SJCRH30 (cell line): ENCODE data around the gene OR52E5. TPM values are rescaled to one million over a fixed set of nuclear protein-coding genes. Genes with fewer than 3 reads are reported as not detected.
A peak's percentile ranks its signal among the peaks of the same experiment; 100 is the strongest.

ENCODE experiments used
- DNase-seq, 2 experiments: peaks; one replicate each; pipeline ENCODE4 v3.0.0-alpha.2; 2015 to 2020
- H3K27ac ChIP-seq: fragments of 250-450 bp; sonication (Bioruptor Pico); 2 replicates; pipeline ENCODE4 v1.5.1; 2020; ENCODE audit warnings: mild to moderate bottlenecking, moderate library complexity
- H3K27me3 ChIP-seq: fragments of 250-450 bp; sonication (Bioruptor Pico); 2 replicates; pipeline ENCODE4 v1.5.1; 2020; ENCODE audit warnings: mild to moderate bottlenecking, moderate library complexity
- H3K36me3 ChIP-seq: fragments of 250-450 bp; sonication (Bioruptor Pico); 2 replicates; pipeline ENCODE4 v1.5.1; 2020; ENCODE audit warnings: mild to moderate bottlenecking, moderate library complexity
- H3K4me1 ChIP-seq: fragments of 250-450 bp; sonication (Bioruptor Pico); 2 replicates; pipeline ENCODE4 v1.5.1; 2020; ENCODE audit warnings: mild to moderate bottlenecking, moderate library complexity
- H3K4me3 ChIP-seq: fragments of 250-450 bp; sonication (Bioruptor Pico); 2 replicates; pipeline ENCODE4 v1.5.1; 2020; ENCODE audit warnings: mild to moderate bottlenecking, moderate library complexity
- H3K9me3 ChIP-seq: fragments of 250-450 bp; sonication (Bioruptor Pico); replicated peaks from 2 replicates; pipeline ENCODE4 v1.5.1; 2020; ENCODE audit warnings: mild to moderate bottlenecking, moderate library complexity
- total RNA-seq: library from RNA; depleted of rRNA; stranded (reverse); fragments of >200 nt; shearing (Covaris generic); gene quantifications from 2 replicates; pipeline ENCODE4 v1.2.3, GENCODE V29; 2014; rRNA removed

Gene OR52E5
- not detected in 2 replicates for total RNA-seq

- no peak within 1 kb of the TSS for H3K4me3 ChIP-seq
- peaks cover 12% of the 10 kb centered on the region; the same call in 1 of the 2 replicates for H3K27me3 ChIP-seq
These were observed at the start of gene OR52E5 for GRCh38 chr11:5892908-5893307. Gene OR52E5, plus strand, starts transcription at chr11:5893208. Its CDS starts 7,569 bp downstream, at chr11:5900777.

GRCh38 chr11:5846701-5847100 is 46.3 kb upstream of the OR52E5 start:
- no peak overlapping the region for H3K4me3 ChIP-seq
- no peak for DNase-seq
- H3K36me3 ChIP-seq = no peaks in the 10 kb centered on the region
- H3K27me3 ChIP-seq = no peaks in the 10 kb centered on the region
- no peaks in the 10 kb centered on the region for H3K9me3 ChIP-seq
- H3K27ac ChIP-seq = no peak overlapping the region
- no peaks in the 10 kb centered on the region for H3K4me1 ChIP-seq

More at GRCh38 chr11:5892908-5893307, at the start of gene OR52E5:
- Histone ChIP-seq H3K4me1 (no peaks in the 10 kb centered on the region), H3K27ac (no peak within 1 kb of the TSS), H3K9me3 (no peaks in the 10 kb centered on the region), H3K36me3 (no peaks in the 10 kb centered on the region)
- no peak for DNase-seq

DNA sequence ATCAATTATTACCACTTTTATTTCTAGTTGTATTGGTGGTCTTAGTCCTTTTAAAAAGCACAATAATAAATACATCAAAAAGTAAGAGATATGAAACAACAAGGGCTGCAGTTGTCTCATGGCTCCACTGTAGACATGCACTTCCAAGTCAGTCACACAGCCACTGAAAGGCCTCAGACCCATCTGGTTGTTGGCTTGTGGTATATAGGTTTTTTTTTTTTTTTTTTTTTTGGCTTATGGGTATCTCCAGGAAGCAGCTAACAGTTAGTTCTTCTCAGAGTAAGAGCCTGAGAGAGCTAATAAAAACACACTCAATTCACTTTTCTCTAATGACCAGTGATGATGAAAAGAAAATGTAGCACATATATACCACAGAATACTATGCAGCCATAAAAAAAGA is 45.3 kb upstream of the OR52E5 start:
- no peaks in the 10 kb centered on the region for H3K27me3 ChIP-seq
- H3K4me3 ChIP-seq = no peak overlapping the region
- H3K27ac ChIP-seq = no peak overlapping the region
- no peak for DNase-seq
- no peaks in the 10 kb centered on the region for H3K4me1 ChIP-seq
- H3K9me3 ChIP-seq = no peaks in the 10 kb centered on the region
- no peaks in the 10 kb centered on the region for H3K36me3 ChIP-seq

- H3K36me3 ChIP-seq = no peaks in the 10 kb centered on the region
- H3K4me1 ChIP-seq = no peaks in the 10 kb centered on the region
- DNase-seq = no peak
- H3K27ac ChIP-seq = no peak overlapping the region
- no peaks in the 10 kb centered on the region for H3K27me3 ChIP-seq
- H3K4me3 ChIP-seq = no peak overlapping the region
- H3K9me3 ChIP-seq = no peaks in the 10 kb centered on the region
These were observed 42.0 kb upstream of the OR52E5 start for GRCh38 chr11:5851002-5851401.

DNA sequence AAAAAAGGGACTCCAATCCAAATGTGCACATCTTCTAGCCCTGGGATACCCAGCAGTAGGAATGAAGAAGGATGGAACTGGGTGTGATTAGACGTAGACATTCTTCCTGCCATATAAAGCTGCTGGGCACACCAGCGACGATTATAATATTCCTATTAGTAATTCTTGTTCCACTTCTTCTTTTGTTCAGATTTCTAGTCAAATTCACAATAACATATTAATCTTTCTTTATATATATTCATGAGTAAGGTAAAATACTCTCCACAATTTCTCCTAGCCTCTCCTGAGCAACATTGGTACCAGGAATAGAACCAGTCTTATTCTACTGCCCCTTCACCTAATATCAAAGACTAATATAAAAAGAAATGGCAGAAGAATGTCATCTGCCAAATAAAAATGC is 35.4 kb upstream of the OR52E5 start, which contains the start of gene OR52E8:
Gene OR52E8 (minus strand): TSS at position 101 of the 400 bp plus-strand sequence. CDS start 0 bp downstream, at position 101.
- no peak within 1 kb of the TSS for H3K27ac ChIP-seq
- no peaks in the 10 kb centered on the region for H3K4me1 ChIP-seq
- no peaks in the 10 kb centered on the region for H3K36me3 ChIP-seq
- no peaks in the 10 kb centered on the region for H3K27me3 ChIP-seq
- H3K4me3 ChIP-seq = no peak within 1 kb of the TSS
- no peaks in the 10 kb centered on the region for H3K9me3 ChIP-seq
- no peak for DNase-seq

GRCh38 chr11:5865826-5866225 is 27.2 kb upstream of the OR52E5 start:
- Histone ChIP-seq H3K4me3 (no peak overlapping the region), H3K9me3 (no peaks in the 10 kb centered on the region; the same call in 1 of the 2 replicates), H3K4me1 (peaks cover 9% of the 10 kb centered on the region), H3K27me3 (no peaks in the 10 kb centered on the region), H3K27ac (no peak overlapping the region), H3K36me3 (no peaks in the 10 kb centered on the region)
- no peak for DNase-seq

- H3K27ac ChIP-seq = no peak overlapping the region
- no peaks in the 10 kb centered on the region for H3K27me3 ChIP-seq
- no peak overlapping the region for H3K4me3 ChIP-seq
- no peaks in the 10 kb centered on the region for H3K36me3 ChIP-seq
- peak in 1 of 2 experiments; percentile 8 for DNase-seq
- H3K4me1 ChIP-seq = no peaks in the 10 kb centered on the region
- H3K9me3 ChIP-seq = no peaks in the 10 kb centered on the region
These were observed 14.4 kb upstream of the OR52E5 start for GRCh38 chr11:5878564-5878963.

DNA sequence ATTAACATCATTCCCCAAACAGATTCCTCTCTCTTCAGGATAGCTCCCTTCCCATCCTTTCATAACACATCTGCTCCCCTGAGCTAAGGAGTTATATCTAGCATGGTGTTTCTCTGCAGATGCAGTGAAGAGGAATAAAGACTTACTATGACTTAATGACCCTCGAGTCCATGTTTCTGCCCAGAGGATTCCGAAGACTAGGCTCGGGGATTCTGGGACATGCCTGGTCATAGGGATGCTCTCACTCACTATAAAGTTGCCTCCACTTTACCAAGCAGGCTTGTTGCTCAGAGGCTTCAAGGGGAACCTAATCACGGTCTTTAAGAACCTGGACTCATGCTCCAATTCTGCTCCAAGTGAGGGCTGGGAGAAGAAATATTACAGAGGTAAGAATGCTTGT is 12.7 kb upstream of the OR52E5 start, which contains the start of gene OR52E4:
Gene OR52E4 (plus strand): TSS at position 301 of the 400 bp plus-strand sequence. CDS start 3,664 bp downstream, outside the sequence.
- Histone ChIP-seq H3K4me3 (no peak within 1 kb of the TSS), H3K36me3 (no peaks in the 10 kb centered on the region), H3K9me3 (no peaks in the 10 kb centered on the region), H3K27me3 (no peaks in the 10 kb centered on the region), H3K4me1 (no peaks in the 10 kb centered on the region), H3K27ac (no peak within 1 kb of the TSS)
- DNase-seq = no peak

GRCh38 chr11:5881756-5882155 is 11.3 kb upstream of the OR52E5 start:
- Histone ChIP-seq H3K36me3 (no peaks in the 10 kb centered on the region), H3K27me3 (no peaks in the 10 kb centered on the region), H3K27ac (no peak overlapping the region), H3K9me3 (no peaks in the 10 kb centered on the region), H3K4me3 (no peak overlapping the region), H3K4me1 (no peaks in the 10 kb centered on the region)
- no peak for DNase-seq

DNA sequence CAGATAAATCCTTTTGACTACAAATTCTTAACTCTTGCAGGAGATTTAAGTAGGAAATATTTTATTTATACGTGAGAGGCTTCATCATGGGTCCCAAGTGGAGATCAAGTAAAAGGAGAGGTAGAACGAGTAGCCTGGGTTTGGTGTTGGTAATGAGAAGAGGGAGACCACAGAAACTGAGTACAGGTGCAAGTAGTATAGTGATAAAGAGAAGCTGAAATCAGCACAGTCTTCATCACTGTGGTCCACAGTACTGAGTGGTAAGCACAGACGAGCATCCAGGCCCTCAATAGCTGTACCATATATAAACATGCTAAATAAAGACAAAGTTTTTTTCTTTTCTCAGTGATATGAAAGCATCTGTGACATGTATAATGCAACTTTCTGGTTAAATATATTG is 5.8 kb upstream of the OR52E5 start:
- Histone ChIP-seq H3K9me3 (no peaks in the 10 kb centered on the region), H3K27ac (no peak overlapping the region), H3K27me3 (0 out of 2 replicates have a peak, but pooled peaks cover 7% of the 10 kb centered on the region), H3K4me3 (no peak overlapping the region), H3K4me1 (no peaks in the 10 kb centered on the region), H3K36me3 (no peaks in the 10 kb centered on the region)
- DNase-seq = no peak

DNA sequence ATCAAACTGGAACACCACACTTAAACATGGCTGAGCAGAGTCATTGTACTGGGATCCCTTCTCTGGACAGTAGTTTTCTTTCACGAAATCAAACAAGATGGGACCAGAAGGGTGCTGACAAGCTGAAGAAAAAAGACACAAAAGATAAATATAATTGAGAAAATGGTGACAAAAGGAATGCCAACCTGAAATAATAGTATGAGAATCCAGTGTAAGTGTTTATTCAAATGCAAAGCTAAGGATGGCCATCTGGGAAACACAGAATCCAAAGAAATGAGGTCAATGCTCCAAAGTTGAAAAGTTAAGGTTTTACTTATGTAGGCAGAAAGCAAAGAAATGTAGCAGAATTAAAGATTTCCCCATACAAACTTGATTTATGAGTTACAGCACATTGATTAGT is 5.3 kb upstream of the OR52E5 start:
- Histone ChIP-seq H3K27me3 (0 out of 2 replicates have a peak, but pooled peaks cover 7% of the 10 kb centered on the region), H3K4me1 (no peaks in the 10 kb centered on the region), H3K27ac (no peak overlapping the region), H3K36me3 (no peaks in the 10 kb centered on the region), H3K9me3 (no peaks in the 10 kb centered on the region), H3K4me3 (no peak overlapping the region)
- DNase-seq = no peak

- DNase-seq = peak in 1 of 2 experiments; percentile 17
- Histone ChIP-seq H3K27me3 (peaks cover 12% of the 10 kb centered on the region; the same call in 1 of the 2 replicates), H3K4me3 (no peak overlapping the region), H3K4me1 (no peaks in the 10 kb centered on the region), H3K9me3 (no peaks in the 10 kb centered on the region), H3K27ac (no peak overlapping the region), H3K36me3 (no peaks in the 10 kb centered on the region)
These were observed 1.7 kb upstream of the OR52E5 start for GRCh38 chr11:5891216-5891800.

DNA sequence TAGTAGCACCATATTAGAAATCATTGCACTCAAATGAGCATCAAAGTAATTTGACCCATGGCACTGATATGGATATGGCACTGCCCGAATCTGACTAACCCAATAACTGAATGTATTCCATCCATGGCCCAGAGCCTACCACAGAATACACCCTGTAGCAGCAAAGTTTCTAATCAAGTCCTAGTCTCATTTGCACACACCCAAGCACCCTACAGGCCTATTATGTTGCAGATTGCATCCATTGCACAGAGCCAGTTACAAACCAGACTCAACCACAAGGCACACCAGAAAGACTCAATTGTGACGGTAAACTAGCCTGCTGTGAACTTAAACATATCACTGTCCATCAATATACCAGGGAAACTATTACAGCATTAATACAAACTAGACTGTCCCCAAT is 6.5 kb downstream of the OR52E5 start:
- H3K4me1 ChIP-seq = peaks cover 6% of the 10 kb centered on the region
- no peaks in the 10 kb centered on the region for H3K36me3 ChIP-seq
- DNase-seq = no peak
- H3K27me3 ChIP-seq = peaks cover 2% of the 10 kb centered on the region; the same call in 1 of the 2 replicates
- H3K9me3 ChIP-seq = no peaks in the 10 kb centered on the region
- H3K4me3 ChIP-seq = no peak overlapping the region
- H3K27ac ChIP-seq = no peak overlapping the region

DNA sequence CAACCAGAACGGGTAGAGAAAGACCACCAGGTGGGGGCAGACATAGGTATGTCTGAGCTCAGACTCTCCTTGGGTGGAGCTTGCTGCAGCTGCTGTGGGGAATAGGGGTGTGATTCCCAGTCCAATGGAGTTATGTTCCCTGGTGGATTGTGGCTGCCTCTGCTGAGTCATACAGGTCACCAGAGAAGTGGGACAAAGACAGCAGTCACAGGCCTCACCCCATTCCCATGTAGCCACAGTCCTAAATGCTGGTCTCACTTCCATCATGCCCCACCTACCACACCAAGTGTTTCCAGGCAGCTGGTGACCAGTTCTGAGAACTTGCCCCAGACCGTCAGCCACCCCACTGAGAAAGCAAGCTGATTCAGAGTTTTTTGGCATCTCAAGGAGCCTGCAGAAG is 17.5 kb downstream of the OR52E5 start:
- DNase-seq = peak; percentile 43 to 53
- Histone ChIP-seq H3K4me1 (no peaks in the 10 kb centered on the region; the same call in 1 of the 2 replicates), H3K27ac (no peak overlapping the region), H3K36me3 (no peaks in the 10 kb centered on the region), H3K4me3 (no peak overlapping the region), H3K9me3 (no peaks in the 10 kb centered on the region), H3K27me3 (no peaks in the 10 kb centered on the region)

GRCh38 chr11:5922749-5923426 is 29.9 kb downstream of the OR52E5 start:
- Histone ChIP-seq H3K27ac (no peak overlapping the region), H3K9me3 (no peaks in the 10 kb centered on the region), H3K4me1 (no peaks in the 10 kb centered on the region), H3K27me3 (no peaks in the 10 kb centered on the region), H3K4me3 (no peak overlapping the region), H3K36me3 (no peaks in the 10 kb centered on the region)
- DNase-seq = no peak
